ENCODE data around the gene CADPS2. TPM values are rescaled to one million over a fixed set of nuclear protein-coding genes. Genes with fewer than 3 reads are reported as not detected.

CADPS2 gene
- polyA plus RNA-seq, 3 donors, result 48.0 to 51.7 (median 48.4) TPM

DNA sequence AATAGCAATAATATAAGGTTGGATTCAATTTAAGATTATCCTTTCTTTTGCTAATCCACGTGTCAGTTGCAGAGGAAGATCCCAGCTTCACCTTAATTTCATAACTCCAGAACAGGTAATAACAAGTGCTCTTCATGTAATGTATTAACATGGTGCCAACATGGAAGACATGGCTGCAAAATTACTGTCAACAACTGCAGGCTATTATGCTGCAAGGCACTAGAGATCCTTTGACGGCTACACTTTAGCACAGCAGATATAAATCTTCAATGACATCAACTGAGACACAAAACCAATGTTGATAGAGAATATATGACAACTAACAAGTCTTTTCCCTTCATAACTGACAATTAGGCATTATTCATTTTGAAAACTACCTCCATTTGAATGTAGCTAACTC, 283.5 kb downstream of the CADPS2 start:
- DNase-seq, result no peak

DNA sequence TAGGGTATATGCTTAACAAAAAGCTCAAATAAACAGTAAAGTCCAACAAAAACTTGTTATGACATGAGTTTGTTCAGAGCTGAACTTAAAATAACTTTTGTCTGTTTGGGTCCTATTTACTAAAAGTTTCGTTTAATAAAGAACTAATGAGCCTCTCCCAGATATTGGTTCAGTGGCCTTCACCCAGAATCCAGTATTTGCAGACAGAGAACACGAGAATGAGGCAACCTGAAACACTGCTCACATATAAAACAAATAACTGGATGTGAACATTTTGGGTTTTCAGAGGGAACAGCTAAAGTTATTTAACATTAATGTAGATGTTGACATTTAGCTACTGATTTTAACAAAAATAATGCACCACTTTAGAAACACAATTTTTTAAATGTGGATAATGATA, 285.6 kb downstream of the CADPS2 start:
- no peak for DNase-seq

DNA sequence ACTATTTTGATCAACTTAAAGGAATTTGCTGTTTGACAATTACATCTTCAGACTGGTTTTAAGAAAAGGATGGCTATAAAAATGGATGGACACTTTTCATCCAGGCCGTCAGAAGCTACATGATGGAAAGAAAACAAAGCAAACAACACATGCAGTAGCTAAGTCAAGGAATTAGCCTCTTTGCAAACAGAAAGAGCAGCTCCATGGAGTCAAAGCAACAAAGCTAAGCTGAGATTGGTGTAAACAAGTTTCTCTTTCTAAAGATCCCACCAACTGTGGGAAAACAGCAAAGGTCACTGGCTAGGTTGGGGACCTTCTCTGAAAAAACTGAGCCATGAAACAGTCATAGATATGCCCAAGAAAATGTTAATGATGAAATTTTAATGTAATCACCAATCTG, 286.2 kb downstream of the CADPS2 start:
- DNase-seq, result no peak

DNA sequence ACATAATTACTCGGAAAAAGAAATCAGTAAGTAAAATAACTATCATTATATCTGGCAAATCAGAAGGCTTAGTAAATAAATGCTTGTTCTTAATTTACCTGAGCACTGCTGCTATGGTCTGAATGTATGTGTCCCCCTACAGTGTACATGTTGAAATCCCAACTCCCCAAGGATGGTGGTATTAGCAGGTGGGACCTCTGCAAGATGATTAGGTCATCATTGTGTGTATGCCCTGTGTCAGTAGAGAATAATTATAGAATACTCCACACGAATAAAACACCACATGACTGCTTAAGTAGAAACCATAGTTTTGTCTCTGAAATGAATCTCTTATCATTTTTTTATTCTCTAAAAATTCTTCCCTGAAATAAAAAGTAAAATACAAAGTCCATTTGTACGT, 289.0 kb downstream of the CADPS2 start:
- no peak for DNase-seq

DNA sequence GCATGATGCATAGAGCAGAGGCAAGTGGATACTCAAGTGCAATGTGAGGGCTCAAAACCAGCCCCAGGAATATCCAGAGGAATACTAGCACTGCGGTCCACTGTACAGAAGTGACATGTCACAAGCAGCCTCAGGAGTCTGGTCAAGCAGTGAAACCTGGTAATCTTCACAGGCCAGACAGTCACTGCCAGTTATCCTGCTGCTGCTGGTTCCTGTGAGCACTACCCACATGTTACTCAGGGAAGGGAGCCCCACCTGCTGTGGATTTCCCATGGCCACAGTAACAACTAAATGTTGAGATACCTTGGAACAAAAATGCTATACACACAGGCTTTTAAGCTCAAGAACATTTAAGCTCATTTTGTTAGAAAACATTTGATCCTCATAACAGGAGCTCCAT, 290.4 kb downstream of the CADPS2 start:
- no peak for DNase-seq

DNA sequence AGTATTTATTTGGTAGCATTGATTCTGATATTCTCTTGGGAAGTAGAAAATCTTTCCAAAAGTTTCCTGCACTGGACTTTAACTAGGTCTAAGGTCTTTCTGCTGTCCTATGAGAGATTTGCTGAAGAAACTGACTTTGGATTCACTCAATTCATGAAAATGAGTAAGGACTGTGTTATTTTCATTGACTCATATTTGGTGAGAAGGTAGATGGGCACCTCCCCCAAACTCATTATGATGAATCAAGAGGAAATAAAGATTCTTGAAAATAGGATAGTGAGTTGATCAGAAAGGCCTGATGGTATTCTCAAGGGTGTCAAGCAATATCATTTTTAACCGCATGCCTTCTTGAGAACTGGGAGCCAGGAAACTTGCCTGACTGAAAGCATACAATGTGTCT, 297.6 kb downstream of the CADPS2 start:
- no peak for DNase-seq

DNA sequence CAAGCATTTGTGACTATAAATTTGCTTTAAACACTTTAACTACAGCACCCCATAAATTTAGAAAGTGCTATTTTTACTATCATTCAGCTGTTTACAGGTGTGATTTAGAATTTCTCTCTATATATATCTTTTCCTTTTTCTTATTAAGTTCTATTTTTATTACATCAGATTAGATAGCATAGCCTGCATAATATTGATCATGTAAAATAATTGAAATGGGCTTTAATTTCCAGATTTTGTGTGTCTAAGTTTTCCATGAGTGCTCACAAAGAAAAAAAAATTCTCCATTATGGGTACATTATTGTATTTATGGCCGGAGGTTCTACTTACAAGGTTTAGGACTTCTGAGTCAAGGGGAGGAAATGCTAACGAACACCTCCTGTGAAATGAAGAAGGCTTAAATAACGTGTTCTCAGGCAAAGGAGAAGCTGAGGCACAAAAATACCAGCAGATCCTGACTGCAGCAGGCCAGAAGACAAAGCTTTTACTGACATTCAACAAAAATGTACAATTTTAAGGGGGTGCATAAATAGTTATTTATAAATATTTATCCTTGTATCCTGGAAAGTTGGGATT, 301.5 kb downstream of the CADPS2 start:
- peak; percentile 47 for DNase-seq

DNA sequence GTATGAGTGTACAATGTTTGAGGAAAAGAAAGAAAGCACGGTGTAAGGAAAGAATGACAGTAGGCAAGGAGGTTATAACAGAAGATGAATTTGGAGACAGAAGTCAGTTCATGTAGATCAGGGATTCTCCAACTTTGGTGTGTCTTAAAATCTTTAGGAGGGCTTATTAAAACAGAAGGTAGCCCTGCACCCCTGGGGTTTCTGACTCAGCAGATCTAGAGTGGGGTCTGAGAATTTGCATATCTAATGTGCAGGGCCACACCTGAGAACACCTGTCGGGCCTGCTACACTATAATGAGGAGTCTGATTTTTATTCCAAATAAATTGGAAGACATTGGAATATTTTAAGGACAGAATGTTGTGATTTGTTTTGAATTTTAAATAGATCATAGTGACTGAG, 307.9 kb downstream of the CADPS2 start:
- DNase-seq, result no peak

DNA sequence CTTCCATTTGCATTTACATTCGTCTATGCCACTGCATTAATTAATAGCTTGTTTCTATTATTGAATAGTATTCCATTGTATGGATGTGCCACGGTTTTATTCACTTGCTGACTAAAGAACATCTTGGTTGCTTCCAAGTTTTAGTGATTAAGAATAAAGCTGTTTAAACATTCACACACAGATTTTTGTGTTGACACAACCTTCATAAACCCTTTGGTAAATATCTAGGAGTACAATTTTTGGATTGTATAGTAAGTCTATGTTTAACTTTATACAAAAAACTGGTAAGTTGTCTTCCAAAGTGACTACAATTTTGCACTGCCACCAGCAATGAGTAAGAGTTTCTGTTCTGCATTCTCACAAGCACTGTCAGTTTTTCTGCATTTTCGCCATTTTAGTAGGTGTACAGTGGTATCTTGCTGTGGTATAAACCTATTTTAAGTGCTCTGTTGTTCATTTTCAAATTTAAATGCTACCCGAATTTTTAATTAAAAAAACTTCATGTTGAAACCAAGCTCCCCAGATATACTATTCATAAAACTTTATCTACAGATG, 308.7 kb downstream of the CADPS2 start:
- no peak for DNase-seq

DNA sequence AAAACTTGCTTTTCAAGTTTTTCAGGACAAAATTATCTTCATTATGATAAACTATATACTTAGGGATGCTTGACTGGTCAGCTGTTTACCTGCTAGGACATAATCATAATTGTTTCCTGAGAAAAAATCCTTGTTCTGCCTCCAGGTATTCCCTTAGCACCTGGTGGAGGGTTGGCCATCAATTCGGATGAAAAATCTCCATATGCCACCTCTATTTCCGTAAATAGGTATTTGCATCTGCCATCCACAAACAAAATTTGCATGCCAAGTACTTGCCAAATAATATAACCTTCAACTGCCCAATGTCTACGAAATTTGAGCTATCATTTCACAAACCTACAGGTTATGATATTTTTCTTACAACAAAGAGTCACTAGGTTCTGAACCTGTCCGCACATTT, 313.6 kb downstream of the CADPS2 start:
- no peak for DNase-seq

DNA sequence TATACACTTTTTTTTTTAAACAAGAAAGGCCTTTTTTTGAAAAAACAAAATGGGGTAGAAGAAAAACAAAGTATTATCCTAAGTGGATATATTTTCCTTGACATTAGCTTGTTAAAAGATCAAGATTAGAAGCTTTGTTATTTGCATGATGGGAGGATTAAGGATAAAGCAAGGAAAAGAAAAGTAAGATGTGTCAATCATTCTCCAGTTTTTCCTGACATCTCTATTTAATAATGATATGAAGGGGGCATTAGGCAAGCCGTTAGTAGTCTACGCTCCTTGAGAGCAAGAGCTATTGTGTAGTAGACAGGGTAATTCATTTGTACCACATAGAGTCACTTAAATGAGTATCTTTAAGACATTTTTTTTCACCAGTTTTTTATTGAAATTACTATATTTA, 324.9 kb downstream of the CADPS2 start:
- no peak for DNase-seq

DNA sequence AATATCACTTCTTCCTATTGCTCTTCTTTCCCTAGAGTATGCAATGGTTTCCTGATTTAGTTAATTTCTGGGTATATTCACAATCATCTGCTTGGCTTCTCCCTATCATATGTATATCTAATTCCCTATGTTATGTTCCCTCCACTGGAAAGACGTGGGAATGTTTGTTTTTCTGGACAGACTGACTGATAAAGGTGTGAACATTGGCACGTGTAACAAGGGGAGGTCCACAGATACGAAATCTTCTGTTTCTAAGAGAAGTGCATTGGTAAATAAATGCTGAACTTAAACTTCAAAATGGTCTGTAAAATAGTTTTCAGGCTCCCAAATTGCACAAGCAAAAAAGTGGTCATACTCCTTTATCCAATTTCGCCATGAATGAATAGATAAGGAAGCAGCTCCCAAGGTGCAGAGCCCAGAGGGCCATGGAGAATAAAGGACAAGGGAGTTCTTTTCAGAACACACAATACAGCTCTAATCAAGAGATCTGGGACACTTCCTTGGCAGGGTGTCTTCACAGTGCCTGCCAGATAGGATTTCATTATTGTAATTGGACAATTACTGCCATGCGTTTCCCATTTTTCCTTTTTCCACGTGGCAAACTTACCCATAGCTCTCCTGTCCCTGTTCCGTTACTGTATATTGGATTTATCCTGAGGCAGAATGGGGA, 329.3 kb downstream of the CADPS2 start:
- no peak for DNase-seq

DNA sequence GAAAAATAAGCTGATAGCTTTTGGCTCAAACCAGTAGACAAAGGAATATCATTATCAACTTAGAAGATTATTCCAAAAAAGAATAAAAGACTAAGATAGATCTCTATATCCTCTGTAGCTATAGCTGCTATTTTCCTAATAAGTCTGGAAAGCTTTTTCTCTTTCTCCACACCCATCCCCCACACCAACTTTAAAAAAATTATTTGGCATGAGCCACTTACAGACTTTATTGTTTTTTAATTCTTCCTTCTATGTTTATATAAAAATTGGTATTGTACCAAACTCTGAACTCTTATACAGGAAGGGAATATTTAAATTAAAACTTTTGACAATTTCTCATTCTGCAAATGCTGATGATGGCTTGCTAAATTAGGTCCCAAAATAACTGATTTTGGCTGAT, 330.0 kb downstream of the CADPS2 start:
- DNase-seq, result no peak

DNA sequence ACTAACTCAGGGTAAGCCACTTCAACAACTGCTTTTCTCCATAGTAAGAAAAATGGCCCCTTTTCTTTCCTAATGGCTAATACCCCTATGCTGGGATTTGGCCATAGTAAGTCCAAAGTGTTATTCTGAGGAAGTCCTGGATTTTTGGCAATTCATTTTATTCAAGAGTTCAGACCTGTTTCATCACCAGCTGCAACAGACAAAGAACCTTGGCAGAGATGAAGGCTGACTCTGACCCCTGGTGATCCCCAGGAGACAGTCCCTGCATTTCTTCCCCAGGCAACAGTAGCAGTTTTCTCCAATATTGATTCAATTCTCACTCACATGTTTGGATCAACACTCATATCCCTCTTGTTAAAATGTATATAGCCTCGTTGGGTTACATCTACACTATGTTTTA, 332.5 kb downstream of the CADPS2 start:
- no peak for DNase-seq

DNA sequence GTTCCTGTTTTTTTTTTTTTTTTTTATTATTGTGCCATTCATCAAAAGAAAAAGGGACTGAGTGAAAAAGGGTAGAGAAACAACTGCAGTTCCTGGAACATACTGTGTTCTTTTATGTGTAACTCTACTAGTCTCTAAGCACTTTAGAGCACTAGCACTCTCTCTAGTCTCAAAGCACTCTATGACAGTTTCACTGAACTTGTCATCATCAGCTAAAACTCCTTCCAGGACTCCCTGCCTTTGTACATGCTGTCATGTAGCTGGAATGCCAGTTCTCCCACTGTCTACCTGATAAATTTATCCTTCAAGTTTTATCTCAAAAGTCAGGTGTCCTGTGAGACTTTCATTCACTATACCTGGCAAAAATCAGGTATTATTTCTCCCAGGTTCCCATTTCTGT, 333.5 kb downstream of the CADPS2 start:
- DNase-seq, result no peak

DNA sequence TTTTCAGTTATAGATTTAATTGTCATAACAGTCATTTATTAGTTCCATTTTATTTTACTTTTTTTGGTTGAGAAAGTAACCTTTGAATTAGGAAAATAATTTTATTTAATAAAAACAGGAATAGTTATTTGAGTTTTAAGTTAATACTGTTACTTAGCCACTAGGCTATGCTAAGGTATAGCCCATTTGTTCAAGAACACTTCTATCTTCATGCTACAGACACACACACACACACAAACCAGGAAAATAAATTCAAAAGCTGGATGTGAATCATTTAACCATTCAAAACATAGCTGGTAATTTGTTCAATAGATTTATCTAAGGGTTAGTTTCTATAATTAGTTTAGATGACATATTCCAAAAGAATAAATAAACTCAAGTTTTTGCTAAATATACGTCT, 335.7 kb downstream of the CADPS2 start:
- no peak for DNase-seq

DNA sequence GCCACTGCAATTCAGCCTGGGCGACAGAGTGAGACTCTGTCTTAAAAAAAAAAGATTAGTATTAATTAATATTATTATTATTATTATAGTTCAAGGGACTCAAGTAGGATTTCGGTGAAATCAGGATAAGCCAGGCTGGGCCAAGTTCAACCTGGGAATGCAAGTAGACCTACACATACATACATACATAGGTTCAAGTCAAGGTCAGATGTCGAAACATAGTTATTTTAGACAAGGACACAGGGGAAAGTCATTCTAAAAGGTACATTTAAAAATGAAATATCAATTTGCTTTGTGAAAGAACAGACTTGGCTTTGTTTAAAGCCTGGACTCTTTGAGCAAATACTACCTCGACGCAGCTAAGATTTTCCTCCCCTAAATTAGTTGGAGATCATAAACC, 336.7 kb downstream of the CADPS2 start:
- no peak for DNase-seq

DNA sequence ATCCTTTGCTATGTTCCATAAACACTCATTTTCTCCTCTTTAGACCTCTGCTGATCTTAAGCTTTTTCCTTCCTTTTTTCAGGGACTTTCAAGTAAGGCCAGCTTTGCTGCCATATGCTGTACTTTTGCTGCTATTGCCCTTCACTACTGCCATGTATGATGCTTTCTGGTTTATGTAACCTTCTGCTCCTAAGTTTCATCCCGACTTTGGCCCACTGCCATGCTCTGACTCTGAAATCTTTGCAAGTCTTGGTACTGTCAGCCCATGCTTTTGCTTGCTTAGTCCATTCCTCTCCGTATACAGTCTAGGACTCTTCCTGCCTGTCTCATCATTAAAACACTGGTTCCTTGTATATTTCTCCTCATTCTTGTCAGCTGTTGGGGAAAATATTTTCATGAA, 339.8 kb downstream of the CADPS2 start:
- DNase-seq, result no peak

DNA sequence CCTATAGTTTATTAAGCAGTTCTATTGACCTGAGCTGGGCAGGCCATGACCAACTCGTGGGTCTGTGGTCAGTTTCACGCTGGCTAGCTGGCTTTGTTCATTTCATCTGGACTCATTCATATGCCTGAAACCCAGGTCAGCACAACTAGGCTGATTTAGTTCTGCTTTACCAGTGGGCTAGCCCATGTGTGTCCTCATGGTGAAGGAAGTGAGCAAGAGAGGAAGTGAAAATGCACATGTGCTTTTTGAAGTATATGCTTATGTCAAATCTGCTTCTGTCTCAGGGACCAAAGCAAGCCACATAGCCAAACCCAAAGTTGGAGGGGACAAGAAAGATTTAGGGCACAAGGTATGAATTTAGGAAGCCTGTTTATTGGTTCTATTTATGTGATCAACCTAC, 341.8 kb downstream of the CADPS2 start:
- no peak for DNase-seq

DNA sequence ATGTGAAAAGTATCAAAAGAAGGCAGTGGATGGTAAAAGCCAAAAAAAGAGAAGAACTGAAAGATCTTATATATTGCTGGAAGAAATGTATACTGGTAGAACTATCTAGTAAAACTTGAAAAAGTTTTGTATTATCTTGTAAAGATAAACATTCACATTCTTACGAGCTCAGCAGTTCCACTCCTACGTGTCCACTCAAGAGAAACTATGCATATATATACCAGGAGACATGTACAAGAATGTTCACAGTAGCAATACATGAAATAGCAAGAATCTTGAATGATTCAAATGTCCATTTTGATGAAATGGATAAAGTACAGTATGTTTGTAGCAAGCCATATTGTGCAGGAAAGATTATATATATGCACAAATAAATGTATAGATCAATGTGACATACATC, 342.4 kb downstream of the CADPS2 start:
- DNase-seq, result no peak

DNA sequence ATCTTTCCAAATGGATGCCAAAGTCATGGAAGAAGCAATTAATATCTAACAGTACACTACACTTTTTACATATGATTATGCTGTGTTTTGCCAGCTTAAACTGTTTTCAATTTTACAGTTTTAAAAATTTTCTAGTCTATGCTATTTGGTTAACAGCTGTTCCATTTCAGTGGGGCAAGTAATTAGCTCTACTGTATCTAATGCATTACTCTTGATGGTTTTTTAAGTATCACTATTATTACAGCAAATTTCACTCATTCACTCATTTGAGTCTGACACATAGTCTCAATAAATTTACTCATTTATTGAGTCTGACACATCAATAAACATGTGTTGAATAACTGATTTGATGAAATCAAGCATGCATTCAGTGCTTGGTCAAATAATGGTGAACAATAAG, 343.1 kb downstream of the CADPS2 start:
- no peak for DNase-seq

DNA sequence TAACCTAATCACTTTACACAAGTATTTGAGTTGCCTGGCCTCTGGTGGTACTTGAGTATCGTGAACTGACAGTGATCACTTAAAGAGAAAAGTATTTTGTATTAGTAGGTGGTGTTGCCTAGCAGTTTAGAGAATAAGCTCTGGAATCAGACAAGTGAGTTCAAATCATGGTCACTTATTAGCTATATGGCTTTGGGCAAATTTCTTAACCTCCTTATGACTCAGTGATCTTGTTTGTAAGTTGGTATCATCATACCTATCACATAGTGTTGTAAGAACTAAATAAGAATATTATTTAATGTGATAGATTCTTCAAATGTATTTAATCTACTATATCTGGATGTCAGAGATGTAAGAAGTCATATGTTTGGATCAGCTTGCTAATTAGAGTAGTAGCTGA, 351.2 kb downstream of the CADPS2 start:
- DNase-seq, result no peak

DNA sequence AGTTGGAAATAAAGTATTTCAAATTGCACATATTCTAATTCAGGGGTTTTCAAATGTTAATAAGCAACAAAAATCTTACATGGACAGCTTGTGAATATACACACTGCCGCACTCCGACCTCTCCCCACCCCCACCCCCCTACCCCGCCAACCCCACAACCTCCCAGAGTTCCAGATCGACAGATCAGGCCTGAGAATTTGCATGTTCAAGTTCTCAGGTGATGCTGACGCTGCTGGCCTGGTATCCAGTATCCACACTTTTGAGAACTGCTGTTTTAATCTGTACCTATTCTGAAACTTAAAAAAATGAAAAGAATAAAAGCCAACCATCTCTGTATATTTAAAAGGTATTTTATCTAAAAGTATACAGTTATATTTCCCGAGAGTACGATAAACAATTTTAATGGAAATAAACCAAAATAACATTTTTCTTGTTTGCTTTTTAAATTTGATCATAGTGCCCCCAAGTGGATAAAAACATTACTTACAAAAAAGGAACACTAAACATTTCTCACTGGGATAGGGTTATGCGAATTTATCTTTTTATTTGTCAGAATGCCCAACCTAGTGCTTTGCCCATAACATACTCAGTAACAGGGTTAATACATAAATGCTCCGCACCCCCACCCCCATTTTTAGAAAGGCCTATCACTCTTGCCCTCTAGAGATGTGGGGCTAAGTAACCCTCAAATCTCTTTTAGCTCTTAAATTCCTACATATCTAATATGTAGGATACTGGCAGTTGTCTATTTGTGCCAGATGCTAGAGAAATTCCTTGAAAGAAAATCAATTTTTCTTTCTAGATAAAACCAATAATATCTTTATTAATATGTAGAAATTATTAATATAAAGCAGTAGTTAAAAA, 353.6 kb downstream of the CADPS2 start:
- peak; percentile 8 for DNase-seq
